Stimulated activated CD8-positive, alpha-beta memory T cell treated with anti-CD3 and anti-CD28 coated beads, Interleukin-2, amount 100 ng/mL, for 1 hour (primary cell): ENCODE measurements around the gene TMEM154.
A peak's percentile ranks its signal among the peaks of the same experiment; 100 is the strongest.

Source experiments
- DNase-seq, 2 donors: peaks; one replicate each; pipeline ENCODE4 v3.0.0-alpha.2; 2020; ENCODE audit warnings: low read depth in 2 of 2

The TMEM154 gene, protein sequence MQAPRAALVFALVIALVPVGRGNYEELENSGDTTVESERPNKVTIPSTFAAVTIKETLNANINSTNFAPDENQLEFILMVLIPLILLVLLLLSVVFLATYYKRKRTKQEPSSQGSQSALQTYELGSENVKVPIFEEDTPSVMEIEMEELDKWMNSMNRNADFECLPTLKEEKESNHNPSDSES

DNA sequence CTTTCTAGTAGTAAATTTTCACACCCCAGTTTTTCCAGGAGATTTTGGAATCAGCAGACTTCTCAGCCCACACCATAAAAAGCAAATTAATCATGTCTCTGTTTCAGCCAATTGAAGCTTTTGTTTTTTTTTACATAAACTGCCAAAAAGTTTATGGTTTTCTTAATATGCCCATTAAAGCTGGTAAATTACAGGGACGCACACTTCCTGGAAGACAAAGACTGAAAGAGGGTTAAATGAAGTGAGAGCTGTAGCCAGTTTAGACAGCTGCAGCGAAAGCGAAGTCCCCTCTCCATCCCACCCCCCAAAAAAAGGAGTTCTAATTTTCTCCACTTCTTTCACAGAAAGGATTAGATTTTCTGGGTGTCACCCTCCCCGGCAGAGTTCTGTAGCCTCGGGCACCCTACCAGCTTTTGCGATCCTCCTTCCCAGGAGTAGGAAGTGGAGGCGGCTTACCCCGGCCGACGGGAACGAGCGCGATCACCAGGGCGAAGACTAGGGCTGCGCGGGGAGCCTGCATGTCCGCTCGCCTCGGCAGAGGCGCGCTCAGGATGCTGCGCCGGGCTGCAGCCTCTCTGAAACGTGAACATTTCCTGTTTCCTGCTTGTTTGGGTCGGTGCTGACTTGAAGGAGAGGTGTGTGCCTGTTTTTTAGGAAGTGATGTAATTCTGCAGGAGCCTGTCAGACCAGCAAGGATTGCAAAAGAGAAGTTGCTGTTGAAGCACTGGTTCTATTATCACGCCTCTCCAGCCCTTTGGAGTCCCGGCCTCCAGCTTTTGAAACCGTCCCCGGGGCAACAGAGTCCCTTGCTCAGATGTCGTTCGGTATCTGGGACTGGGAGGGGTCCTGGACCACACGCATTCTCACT, at the start of gene TMEM154:
TMEM154 (minus strand) TSS at position 584 of the 868 bp plus-strand sequence; CDS start at position 520, 64 bp downstream.
- DNase-seq, result peak; percentile 28 to 37

- DNase-seq, result no peak
Observed at GRCh38 chr4:152729466-152729865, 49.7 kb upstream of the TMEM154 start.

GRCh38 chr4:152728343-152728742, 48.5 kb upstream of the TMEM154 start:
- no peak for DNase-seq

DNA sequence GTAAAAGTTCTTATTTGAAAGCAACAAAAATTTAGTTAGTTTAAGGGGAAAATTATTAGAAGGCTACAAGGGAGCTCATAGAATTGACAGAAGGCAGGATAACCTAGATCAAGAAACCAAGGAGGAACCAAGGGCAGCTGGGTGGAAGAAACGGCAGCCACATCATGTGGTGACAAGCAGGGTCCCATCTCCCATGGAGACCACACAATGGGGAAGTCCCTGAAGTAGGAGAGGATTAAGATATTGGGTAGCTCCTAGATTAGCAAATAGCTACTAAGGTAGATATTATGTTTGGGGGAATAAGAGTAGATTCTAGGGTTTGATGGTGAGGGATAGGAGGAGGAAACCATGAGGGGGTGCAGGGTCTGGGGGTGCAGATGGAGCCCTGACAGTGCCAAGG, 48.0 kb upstream of the TMEM154 start:
- no peak for DNase-seq

GRCh38 chr4:152724494-152724893, 44.7 kb upstream of the TMEM154 start:
- no peak for DNase-seq

GRCh38 chr4:152723236-152723635, 43.4 kb upstream of the TMEM154 start:
- DNase-seq, result no peak

GRCh38 chr4:152719801-152720556, 40.2 kb upstream of the TMEM154 start:
- DNase-seq, result no peak

GRCh38 chr4:152719291-152719690, 39.5 kb upstream of the TMEM154 start:
- no peak for DNase-seq

DNA sequence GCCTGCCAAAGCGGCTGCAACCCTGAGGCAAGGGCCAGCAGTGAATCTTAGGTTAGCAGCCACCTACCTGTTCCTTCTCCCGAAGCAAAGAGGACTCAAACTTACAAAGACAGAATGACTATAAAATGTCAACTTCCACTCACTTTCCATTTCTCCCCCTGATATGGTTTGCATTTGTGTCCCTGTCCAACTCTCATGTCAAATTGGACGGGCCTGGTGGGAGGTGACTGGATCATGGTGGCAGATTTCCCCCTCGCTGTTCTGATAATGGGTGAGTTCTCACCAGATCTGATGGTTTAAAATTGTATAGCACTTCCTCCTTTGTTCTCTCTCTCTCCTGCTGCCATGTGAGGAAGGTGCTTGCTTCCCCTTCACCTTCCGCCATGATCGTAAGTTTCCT, 35.3 kb upstream of the TMEM154 start:
- DNase-seq, result no peak

- DNase-seq, result no peak
Observed at GRCh38 chr4:152713951-152714705, 34.3 kb upstream of the TMEM154 start.

DNA sequence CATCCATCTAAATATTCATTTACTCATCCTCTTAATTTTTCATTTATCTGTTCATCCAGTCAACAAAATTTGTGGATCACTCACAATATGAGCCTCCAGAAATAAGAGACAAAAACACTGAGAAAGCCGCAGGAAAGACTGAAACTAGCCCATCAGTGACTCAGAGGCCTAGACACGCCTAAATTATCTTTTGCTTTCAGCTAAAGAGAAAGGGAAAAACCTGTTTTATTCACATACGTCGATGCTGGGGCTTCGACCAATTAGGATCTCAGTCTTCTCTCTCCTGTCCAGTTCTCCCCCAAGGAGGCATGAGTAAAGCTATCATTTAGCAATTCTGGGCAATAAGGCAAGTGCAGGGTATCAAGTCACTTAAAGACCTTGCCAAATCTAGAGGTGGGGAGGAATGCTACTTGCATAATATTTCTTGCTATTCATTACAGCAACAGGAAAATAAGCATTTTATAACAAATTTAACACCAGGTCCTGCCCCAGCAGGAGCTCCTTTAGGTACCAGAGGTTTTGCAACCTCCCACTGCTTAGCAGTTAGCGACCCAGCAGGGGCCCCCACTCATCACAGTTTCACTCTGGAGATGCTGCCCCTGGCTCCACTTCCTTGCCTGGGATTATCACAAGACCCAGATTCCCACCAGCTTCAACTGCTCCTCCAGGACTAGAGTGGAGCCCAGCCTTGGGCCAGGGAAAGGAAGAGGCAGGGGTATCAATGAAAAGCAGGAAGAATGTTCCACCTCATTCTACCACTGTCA, 30.1 kb upstream of the TMEM154 start:
- DNase-seq, result no peak

DNA sequence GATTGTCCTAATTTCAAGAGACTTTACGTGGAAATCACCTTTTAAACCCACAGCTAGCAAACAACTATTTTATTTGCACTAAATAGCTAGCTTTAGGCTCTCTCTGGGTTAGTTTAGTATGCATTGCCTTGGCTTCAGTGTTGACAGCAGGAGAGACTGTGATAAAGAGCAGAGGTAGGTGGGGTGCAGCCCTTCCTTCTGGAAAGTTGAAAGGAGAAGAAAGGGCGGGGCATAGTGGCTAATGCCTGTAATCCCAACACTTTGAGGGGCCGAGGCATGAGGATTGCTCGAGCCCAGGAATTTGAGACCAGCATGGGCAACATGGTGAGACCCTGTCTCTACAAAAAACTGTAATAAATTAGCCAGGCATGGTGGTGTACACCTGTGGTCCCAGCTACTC, 29.0 kb upstream of the TMEM154 start:
- DNase-seq, result no peak

DNA sequence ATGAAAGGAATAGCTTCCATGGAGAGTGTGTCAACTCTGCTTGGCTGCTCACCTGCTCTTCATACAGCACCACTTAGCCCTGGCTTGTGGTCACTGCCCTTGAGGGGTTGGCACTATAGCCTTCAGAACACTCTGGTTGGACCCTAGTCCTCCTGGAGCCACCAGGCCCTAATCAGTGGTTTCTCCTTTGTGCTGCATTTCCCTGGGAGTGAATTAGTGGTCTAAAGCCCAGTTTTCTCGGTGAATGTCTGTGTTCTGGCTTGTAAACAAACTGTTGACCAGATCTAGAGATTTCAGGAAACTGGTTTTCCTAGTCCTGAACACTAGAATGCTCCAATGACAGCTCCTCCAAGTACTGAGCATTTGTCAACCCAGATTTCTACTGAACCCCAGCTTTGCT, 28.6 kb upstream of the TMEM154 start:
- DNase-seq, result no peak

- no peak for DNase-seq
Observed at GRCh38 chr4:152707632-152708031, 27.8 kb upstream of the TMEM154 start.

- no peak for DNase-seq
Observed at GRCh38 chr4:152705903-152706302, 26.1 kb upstream of the TMEM154 start.

DNA sequence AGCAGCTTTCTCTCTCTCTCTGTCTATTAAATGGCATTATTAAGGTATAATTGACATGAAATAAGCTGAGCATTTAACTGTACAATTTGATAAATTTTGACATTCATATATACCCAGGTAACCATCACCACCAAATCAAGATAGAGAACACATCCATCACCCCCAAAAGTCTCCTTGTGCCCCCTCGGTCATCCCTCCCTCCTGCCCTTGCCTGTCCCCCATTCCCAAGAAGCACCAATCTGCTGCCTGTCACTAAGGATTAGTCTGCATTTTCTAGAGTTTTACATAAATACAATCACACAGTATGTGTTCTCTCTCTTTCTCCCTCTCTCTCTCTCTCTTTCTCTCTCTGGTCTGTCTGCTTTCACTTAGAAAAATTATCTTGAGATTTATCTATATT, 25.0 kb upstream of the TMEM154 start:
- DNase-seq, result no peak

- DNase-seq, result no peak
Observed at GRCh38 chr4:152700151-152700550, 20.4 kb upstream of the TMEM154 start.

GRCh38 chr4:152699313-152699712, 19.5 kb upstream of the TMEM154 start:
- no peak for DNase-seq

DNA sequence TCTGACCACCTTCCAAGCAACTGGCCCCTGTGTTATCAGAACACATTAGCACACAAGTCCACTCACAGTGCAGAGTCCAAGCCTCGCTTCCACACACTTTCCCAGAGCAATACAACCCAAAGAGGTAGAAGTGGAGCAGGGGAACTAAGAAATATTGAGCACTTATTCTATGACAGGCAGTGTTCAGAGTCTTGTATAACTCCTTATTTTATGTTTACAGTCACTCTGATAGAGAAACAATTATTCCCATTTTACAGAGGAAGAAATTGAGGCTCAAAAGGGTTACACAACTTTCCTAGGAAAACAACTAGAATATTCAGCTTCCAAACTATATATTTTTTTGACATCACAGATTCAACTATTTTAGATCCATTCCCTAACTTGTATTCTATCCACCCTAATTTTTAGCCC, 18.3 kb upstream of the TMEM154 start:
- DNase-seq, result no peak

- DNase-seq, result no peak
Observed at GRCh38 chr4:152697284-152698088, 17.7 kb upstream of the TMEM154 start.
